IMR-90 (cell line): Measurements from ENCODE around the gene NLRX1. TPM values are rescaled to one million over a fixed set of nuclear protein-coding genes. Genes with fewer than 3 reads are reported as not detected.

ENCODE experiments used
- ELK1 ChIP-seq: fragments of 150-350 bp; IDR thresholded peaks from 2 replicates; pipeline ENCODE4 v1.6.1; 2016; ENCODE audit warnings: low read depth, mild to moderate bottlenecking, low read length, moderate library complexity, borderline replicate concordance
- FOS ChIP-seq: fragments of 150-350 bp; IDR thresholded peaks from 2 replicates; pipeline ENCODE4 v1.6.1; 2016; ENCODE audit warnings: low read depth, low read length
- NFE2L2 ChIP-seq: fragments of 150-350 bp; IDR thresholded peaks from 2 replicates; pipeline ENCODE4 v1.6.1; 2016; ENCODE audit warnings: low read depth, mild to moderate bottlenecking, low read length
- RCOR1 ChIP-seq: IDR thresholded peaks from 2 replicates; pipeline ENCODE4 v1.6.1; 2012; ENCODE audit warnings: mild to moderate bottlenecking, low read length, improper control_type of control experiment; ENCODE audit not compliant: insufficient replicate concordance
- RFX5 ChIP-seq: IDR thresholded peaks from 2 replicates; pipeline ENCODE4 v1.8.0; 2012; ENCODE audit warnings: low read depth, mild to moderate bottlenecking, low read length, moderate library complexity
- USF2 ChIP-seq: fragments of 150-350 bp; IDR thresholded peaks from 2 replicates; pipeline ENCODE4 v1.6.1; 2017; ENCODE audit warnings: mild to moderate bottlenecking, antibody characterized with exemption, low read length, low read depth
- polyA plus RNA-seq, 3 experiments: library from polyadenylated mRNA; depleted of rRNA; stranded (reverse); fragments of >200 nt; gene quantifications; 2 replicates each; pipeline ENCODE4 v1.2.3, GENCODE V29; 2012; ENCODE audit warnings: low replicate concordance in 1 of 3
- total RNA-seq: library from RNA; depleted of rRNA; stranded (reverse); fragments of >200 nt; gene quantifications from 2 replicates; pipeline ENCODE4 v1.2.3, GENCODE V29; 2012

The NLRX1 gene
- total and polyA plus RNA-seq, 2 of the 4 experiments (the other 2 are of a cell fraction): 3.0 to 4.9 TPM

GRCh38 chr11:119168471-119169281, at the start of gene NLRX1 (continued):
- peak; percentile 99 for TF ChIP-seq RCOR1
- no peak for TF ChIP-seq NFE2L2
- no peak for TF ChIP-seq USF2
- no peak for TF ChIP-seq RFX5
- no peak for TF ChIP-seq FOS
- no peak for TF ChIP-seq ELK1
